Epithelial cell of proximal tubule (primary cell): ENCODE measurements around the gene KIAA1217. TPM values are rescaled to one million over a fixed set of nuclear protein-coding genes. Genes with fewer than 3 reads are reported as not detected.

Source experiments
- DNase-seq: peaks from one replicate; pipeline ENCODE4 v3.0.0-alpha.2; 2011; ENCODE audit warnings: low read depth
- H3K4me3 ChIP-seq: 2 replicates; pipeline ENCODE4 v1.5.1; 2011; ENCODE audit warnings: low read depth, mild to moderate bottlenecking, low read length
- CTCF ChIP-seq: conservative IDR thresholded peaks from 2 replicates; pipeline ENCODE4 v1.5.1; 2012; ENCODE audit warnings: low read depth, mild to moderate bottlenecking, low read length
- total RNA-seq: library from RNA; depleted of rRNA; stranded (reverse); fragments of >200 nt; gene quantifications from 2 replicates; pipeline ENCODE4 v1.2.3, GENCODE V29; 2015

Gene KIAA1217
- total RNA-seq, 1 donor from 2014 or later, result 20.2 TPM

DNA sequence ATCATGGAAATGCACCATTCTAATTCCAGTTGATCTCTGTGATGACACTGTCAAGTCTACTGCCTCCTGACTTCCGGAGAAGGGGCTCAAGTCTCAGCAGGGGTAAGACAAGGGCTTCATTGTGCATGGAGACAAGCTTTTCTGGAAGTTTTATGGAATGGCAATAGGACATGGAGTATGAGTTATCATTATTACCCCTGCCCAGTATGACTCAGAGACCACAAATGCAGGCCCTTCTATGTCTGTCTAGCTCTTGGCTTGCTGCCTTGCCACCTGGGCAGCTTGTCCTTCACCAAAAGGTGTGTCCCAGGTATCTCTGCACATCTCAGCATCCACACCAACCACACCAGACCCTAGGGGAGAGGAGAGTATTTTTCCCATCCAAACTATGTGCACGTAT is 34.9 kb upstream of the KIAA1217 start:
- TF ChIP-seq CTCF, result no peak
- no peak overlapping the region for H3K4me3 ChIP-seq
- no peak for DNase-seq

DNA sequence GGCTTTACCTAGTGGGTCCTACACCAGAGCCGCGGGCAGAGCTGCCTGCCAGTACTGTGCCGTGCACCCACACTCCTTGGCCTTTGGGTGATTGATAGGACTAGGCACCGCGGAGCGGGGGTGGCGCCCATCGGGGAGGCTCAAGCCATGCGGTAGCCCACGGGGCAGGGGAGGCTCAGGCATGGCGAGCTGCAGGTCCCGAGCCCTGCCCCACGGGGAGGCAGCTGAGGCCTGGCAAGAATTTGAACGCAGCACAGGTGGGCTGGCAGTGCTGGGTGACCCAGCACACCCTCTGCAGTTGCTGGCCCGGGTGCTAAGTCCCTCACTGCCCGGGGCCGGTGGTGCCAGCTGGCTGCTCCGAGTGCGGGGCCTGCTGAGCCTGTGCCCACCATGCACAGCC is 32.3 kb upstream of the KIAA1217 start:
- no peak for TF ChIP-seq CTCF
- no peak for DNase-seq
- H3K4me3 ChIP-seq, result no peak overlapping the region

DNA sequence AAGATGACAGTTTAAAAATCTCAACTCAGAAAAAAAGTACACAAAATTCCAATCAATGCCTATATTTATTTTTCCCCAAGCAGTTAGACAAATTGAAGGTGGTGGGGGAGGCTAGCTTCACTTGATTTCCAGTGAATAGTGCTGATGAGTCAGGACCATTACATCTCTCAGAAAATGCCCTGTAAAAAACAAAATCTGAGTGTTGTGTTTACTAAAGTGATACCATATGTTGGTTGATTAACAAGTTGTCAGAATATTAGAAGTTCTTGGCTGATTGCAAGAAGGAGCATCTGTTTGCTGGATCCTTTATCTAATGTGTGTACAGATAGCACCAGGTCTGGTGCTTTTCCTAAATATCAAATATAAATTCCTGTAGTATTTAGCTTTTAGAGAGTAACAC is 31.3 kb upstream of the KIAA1217 start:
- TF ChIP-seq CTCF, result no peak
- H3K4me3 ChIP-seq, result no peak overlapping the region
- DNase-seq, result no peak

GRCh38 chr10:24180891-24181290 is 28.0 kb upstream of the KIAA1217 start:
- no peak for TF ChIP-seq CTCF
- DNase-seq, result no peak

DNA sequence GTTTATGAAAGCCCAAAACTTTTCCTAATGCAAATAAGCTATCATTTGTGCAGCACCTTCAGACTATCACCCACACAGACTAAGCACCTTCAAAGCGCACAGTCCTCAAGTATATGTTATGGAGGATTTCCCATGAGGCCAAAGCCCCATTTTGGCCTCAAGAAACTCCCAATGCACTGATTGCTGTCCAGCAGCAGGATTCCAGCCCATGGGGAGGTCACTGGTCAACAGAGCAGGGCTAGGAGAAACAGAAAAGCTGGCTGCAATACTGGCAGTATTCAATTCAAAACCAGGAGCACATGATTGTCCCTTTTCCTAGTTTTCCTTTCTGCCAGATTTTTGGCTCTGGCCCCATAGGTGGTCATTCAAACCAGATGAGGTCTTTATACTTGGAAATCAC is 24.5 kb upstream of the KIAA1217 start:
- no peak for TF ChIP-seq CTCF
- DNase-seq, result no peak
- H3K4me3 ChIP-seq, result no peak overlapping the region

More at GRCh38 chr10:24180891-24181290, 28.0 kb upstream of the KIAA1217 start:
- H3K4me3 ChIP-seq, result no peak overlapping the region

- no peak overlapping the region for H3K4me3 ChIP-seq
- TF ChIP-seq CTCF, result no peak
- DNase-seq, result no peak
These were observed 15.6 kb upstream of the KIAA1217 start for GRCh38 chr10:24193330-24193729.

GRCh38 chr10:24197263-24197662 is 11.7 kb upstream of the KIAA1217 start:
- no peak for TF ChIP-seq CTCF
- no peak overlapping the region for H3K4me3 ChIP-seq
- DNase-seq, result no peak
